A549 (cell line): ENCODE data around the gene EML1. TPM values are rescaled to one million over a fixed set of nuclear protein-coding genes. Genes with fewer than 3 reads are reported as not detected.

ENCODE experiments used
- ATAC-seq, 2 experiments: fragments of 200-7000 bp in 1 of 2; fragments of >200 bp in 1 of 2; cut with Nextera tagmentation in 1 of 2; cut with Tn5 transposase in 1 of 2; 3 replicates each; pipeline versions ENCODE4 v1.8.0 to v1.9.1; 2018 to 2020; ENCODE audit warnings: mild to moderate bottlenecking in 1 of 2, moderate library complexity in 1 of 2
- CTCF ChIA-PET: fragments of 300-600 bp; sonication (Branson Sonifier 250); formaldehyde crosslinking; extraction: SDS; loops from one replicate; lab custom pipeline; 2021; ENCODE audit warnings: antibody characterized with exemption, inconsistent platforms; lab: Yijun Ruan, JAX
- POLR2A ChIA-PET: fragments of 350-600 bp; formaldehyde crosslinking; extraction: SDS; loops from one replicate; lab custom pipeline; 2021; ENCODE audit warnings: antibody characterized with exemption, inconsistent platforms; lab: Yijun Ruan, JAX
- DNase-seq, 2 experiments: peaks; one replicate each; pipeline versions ENCODE4 v3.0.0 to v3.0.0-alpha.2; 2011 to 2016; ENCODE audit warnings: low read depth in 1 of 2, low spot score in 1 of 2
- FAIRE-seq: peaks from 2 replicates; lab custom pipeline; 2011; peaks lifted over from hg19 to GRCh38; lab: Jason Lieb, UNC
- H3K27ac ChIP-seq, 2 experiments: fragments of >200 bp; sonication (Bioruptor Twin); formaldehyde crosslinking; 3 replicates each; pipeline ENCODE4 v1.5.1; 2016 to 2017
- H3K4me1 ChIP-seq: fragments of >200 bp; sonication (Bioruptor Twin); formaldehyde crosslinking; 3 replicates; pipeline ENCODE4 v1.6.1; 2016
- H3K4me2 ChIP-seq: fragments of >200 bp; sonication (Bioruptor Twin); formaldehyde crosslinking; 3 replicates; pipeline ENCODE4 v1.6.1; 2016
- H3K4me3 ChIP-seq: fragments of >200 bp; sonication (Bioruptor Twin); formaldehyde crosslinking; 3 replicates; pipeline ENCODE4 v1.5.1; 2016
- H3K9me3 ChIP-seq: fragments of >200 bp; sonication (Bioruptor Twin); formaldehyde crosslinking; 3 replicates; pipeline ENCODE4 v1.6.1; 2016
- BHLHE40 ChIP-seq: IDR thresholded peaks from 2 replicates; pipeline ENCODE4 v1.6.1; 2012; ENCODE audit warnings: low read depth, low read length, inconsistent platforms
- CBX8 ChIP-seq: fragments of 200-600 bp; sonication (generic); IDR thresholded peaks from 2 replicates; pipeline ENCODE4 v1.6.1; 2016
- CHD2 ChIP-seq: fragments of 150-350 bp; IDR thresholded peaks from 2 replicates; pipeline ENCODE4 v1.6.1; 2014; ENCODE audit warnings: low read length; ENCODE audit not compliant: partially characterized antibody
- EHF ChIP-seq: fragments of 250-450 bp; sonication (Bioruptor Pico); IDR thresholded peaks from 2 replicates; pipeline ENCODE4 v1.5.0; 2020; ENCODE audit warnings: mild to moderate bottlenecking
- FOSB ChIP-seq: fragments of 250-450 bp; sonication (Bioruptor Pico); IDR thresholded peaks from 2 replicates; pipeline ENCODE4 v1.5.0; 2020; ENCODE audit warnings: mild to moderate bottlenecking, moderate library complexity
- HDAC2 ChIP-seq: fragments of 200-600 bp; sonication (generic); IDR thresholded peaks from 2 replicates; pipeline ENCODE4 v1.6.1; 2016
- HOXB13 ChIP-seq: fragments of 250-450 bp; sonication (Bioruptor Pico); IDR thresholded peaks from 2 replicates; pipeline ENCODE4 v1.5.0; 2020; ENCODE audit warnings: low read depth, mild to moderate bottlenecking, moderate library complexity
- JUN ChIP-seq, 2 experiments: fragments of >200 bp; sonication (Bioruptor Twin); formaldehyde crosslinking; IDR thresholded peaks; 2 replicates in 1 of 2; 3 replicates in 1 of 2; pipeline ENCODE4 v1.6.1; 2016 to 2017
- JUNB ChIP-seq: fragments of >200 bp; sonication (Bioruptor Twin); formaldehyde crosslinking; IDR thresholded peaks from 2 replicates; pipeline ENCODE4 v1.6.1; 2016
- MAFK ChIP-seq: fragments of 450-650 bp; IDR thresholded peaks from 2 replicates; pipeline ENCODE4 v1.6.1; 2014; ENCODE audit not compliant: partially characterized antibody
- MAZ ChIP-seq: fragments of 150-350 bp; IDR thresholded peaks from 2 replicates; pipeline ENCODE4 v1.6.1; 2014; ENCODE audit warnings: antibody characterized with exemption, low read depth, low read length, borderline replicate concordance
- NFE2L2 ChIP-seq: fragments of 150-350 bp; conservative IDR thresholded peaks from 2 replicates; pipeline ENCODE4 v1.6.1; 2014; ENCODE audit warnings: low read length
- NPAS2 ChIP-seq: fragments of 250-450 bp; sonication (Bioruptor Pico); IDR thresholded peaks from 2 replicates; pipeline ENCODE4 v1.8.0; 2022; ENCODE audit warnings: mild to moderate bottlenecking, moderate library complexity, borderline replicate concordance
- PBX3 ChIP-seq: IDR thresholded peaks from 2 replicates; pipeline ENCODE4 v1.6.1; 2012
- PHF8 ChIP-seq: fragments of 200-600 bp; sonication (generic); IDR thresholded peaks from 2 replicates; pipeline ENCODE4 v1.6.1; 2016; ENCODE audit warnings: low read depth, mild to moderate bottlenecking, antibody characterized with exemption, moderate library complexity, borderline replicate concordance
- RCOR1 ChIP-seq: fragments of 150-350 bp; IDR thresholded peaks from 2 replicates; pipeline ENCODE4 v1.6.1; 2014; ENCODE audit warnings: antibody characterized with exemption, low read length, low read depth
- RNF2 ChIP-seq: fragments of 200-600 bp; sonication (generic); IDR thresholded peaks from 2 replicates; pipeline ENCODE4 v1.6.1; 2016; ENCODE audit warnings: low read depth, mild to moderate bottlenecking, antibody characterized with exemption, moderate library complexity, borderline replicate concordance
- TFCP2L1 ChIP-seq: fragments of 250-450 bp; sonication (Bioruptor Pico); IDR thresholded peaks from 2 replicates; pipeline ENCODE4 v1.5.0; 2021; ENCODE audit warnings: mild to moderate bottlenecking
- ZFP36 ChIP-seq: fragments of 450-650 bp; IDR thresholded peaks from 2 replicates; pipeline ENCODE4 v1.6.1; 2014; ENCODE audit warnings: borderline replicate concordance; ENCODE audit not compliant: partially characterized antibody
- WGBS: methylation state at CpG from one replicate; pipeline ENCODE4 v1.1.6; 2017; ENCODE audit errors: missing lambda C conversion rate; 5-methylcytosine and 5-hydroxymethylcytosine counted together
- polyA plus RNA-seq, 4 experiments: library from polyadenylated mRNA; depleted of rRNA in 3 of 4; stranded (reverse); fragments of >200 nt; fragmentation: RNase III in 1 of 4; extraction: RNeasy Plus Mini Kit Qiagen cat#74134 plus additional on column Dnase treatment in 1 of 4; gene quantifications; 2 replicates in 3 of 4; 3 replicates in 1 of 4; pipeline ENCODE4 v1.2.3, GENCODE V29; 2011 to 2017
- TF ChIP-seq, protein P1 (sequence below): IDR thresholded peaks from 2 replicates; pipeline ENCODE4 v1.6.1; 2012
- TF ChIP-seq, protein P2 (sequence below): fragments of >200 bp; sonication (Bioruptor Twin); formaldehyde crosslinking; IDR thresholded peaks from 2 replicates; pipeline ENCODE4 v1.6.1; 2016

Gene EML1
- polyA plus RNA-seq, 2 of the 4 experiments (the other 2 are of a cell fraction) = 29.7 to 30.8 TPM

- POLR2A ChIA-PET = no interaction called here
- Histone ChIP-seq H3K27ac (no peak overlapping the region), H3K9me3 (no peaks in the 10 kb centered on the region), H3K4me1 (no peaks in the 10 kb centered on the region; the same call in 2 of the 3 replicates), H3K4me3 (no peak overlapping the region), H3K4me2 (no peak overlapping the region)
- WGBS = 61% methylated on average over 3 of the region's 3 CpGs
- ATAC-seq (no peak), DNase-seq (no peak), FAIRE-seq (no peak)
- CTCF ChIA-PET = interaction anchor here (0.9 to 1.8 kb wide), 3 partner anchors 8 to 39 kb away, joined by 3 to 6 read pairs (median 4); partner anchors contain the start of gene EML1
- no peak for TF ChIP-seq CHD2
These were observed 23.4 kb upstream of the EML1 start for GRCh38 chr14:99769799-99770198.

DNA sequence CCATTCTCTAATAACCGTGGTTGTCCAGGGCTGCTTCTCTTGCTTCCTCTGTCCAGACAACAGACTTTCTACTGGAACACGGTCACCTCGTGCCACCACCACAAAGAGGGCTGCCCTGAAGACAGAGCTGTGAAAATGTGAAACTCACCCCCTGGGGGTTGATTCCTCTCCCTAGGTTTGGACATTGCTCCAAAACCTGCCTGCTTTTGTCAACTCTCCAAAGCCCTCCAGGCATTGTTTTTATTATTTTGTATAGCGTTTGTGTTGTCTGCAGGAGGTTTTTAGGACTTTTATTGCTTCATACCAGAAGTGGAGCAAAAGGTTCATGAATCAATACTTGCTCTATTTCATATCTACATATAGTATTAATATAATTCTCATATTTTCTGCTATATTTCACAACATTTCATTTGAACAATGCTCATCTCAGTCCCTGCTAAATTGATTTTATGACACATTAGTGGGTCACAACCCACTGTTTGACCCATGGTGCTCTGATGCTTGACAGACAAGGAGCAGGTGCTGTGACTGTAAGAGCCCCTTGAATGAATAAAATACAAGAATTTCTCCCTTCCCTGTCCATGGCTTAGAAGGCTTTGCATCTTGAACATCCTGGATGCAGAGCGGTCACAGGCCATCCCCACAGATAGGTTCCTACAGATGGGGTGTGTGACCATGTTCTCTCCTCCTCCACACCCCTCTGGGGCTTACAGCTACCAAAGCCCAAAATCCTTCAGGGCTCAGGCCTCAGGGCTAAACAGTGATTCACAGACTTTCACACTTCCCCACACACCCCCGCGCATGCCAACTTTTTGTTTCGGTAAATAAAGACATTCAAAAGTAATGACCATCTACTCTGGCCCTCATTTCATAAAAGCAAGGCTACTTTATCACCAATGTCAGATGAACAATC lies 20.6 kb upstream of the EML1 start:
- no peaks in the 10 kb centered on the region; the same call in 2 of the 3 replicates for H3K4me1 ChIP-seq
- ATAC-seq (no peak), DNase-seq (no peak), FAIRE-seq (no peak)
- TF ChIP-seq BHLHE40 (no peak), FOSB (CRISPR knock-in tag) (no peak), PBX3 (no peak), RNF2 (no peak), CBX8 (no peak), NPAS2 (no peak), HOXB13 (CRISPR knock-in tag) (no peak), NFE2L2 (no peak), EHF (CRISPR knock-in tag) (no peak), ZFP36 (no peak), PHF8 (no peak), MAZ (no peak), RCOR1 (no peak)
- TF ChIP-seq, protein P1, sequence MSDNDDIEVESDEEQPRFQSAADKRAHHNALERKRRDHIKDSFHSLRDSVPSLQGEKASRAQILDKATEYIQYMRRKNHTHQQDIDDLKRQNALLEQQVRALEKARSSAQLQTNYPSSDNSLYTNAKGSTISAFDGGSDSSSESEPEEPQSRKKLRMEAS = no peak
- TF ChIP-seq, protein P2, sequence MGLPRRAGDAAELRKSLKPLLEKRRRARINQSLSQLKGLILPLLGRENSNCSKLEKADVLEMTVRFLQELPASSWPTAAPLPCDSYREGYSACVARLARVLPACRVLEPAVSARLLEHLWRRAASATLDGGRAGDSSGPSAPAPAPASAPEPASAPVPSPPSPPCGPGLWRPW = no peak
- WGBS = 77% methylated on average over 8 of the region's 8 CpGs
- no peak overlapping the region for H3K27ac ChIP-seq
- no peak overlapping the region for H3K4me3 ChIP-seq
- no peaks in the 10 kb centered on the region for H3K9me3 ChIP-seq
- CTCF ChIA-PET = interaction anchor here (0.8 to 1.8 kb wide), 3 partner anchors 13 to 15 kb away, joined by 3 to 7 read pairs (median 3); no protein-coding TSS in a partner anchor
- POLR2A ChIA-PET = no interaction called here
- no peak overlapping the region for H3K4me2 ChIP-seq

GRCh38 chr14:99773521-99774497 lies 19.4 kb upstream of the EML1 start:
- CTCF ChIA-PET = interaction anchor here (0.8 to 1.6 kb wide), 6 partner anchors 10 to 28 kb away, joined by 3 to 4 read pairs (median 3); no protein-coding TSS in a partner anchor
- WGBS = 85% methylated on average over 18 of the region's 26 CpGs

More at GRCh38 chr14:99773521-99774497, 19.4 kb upstream of the EML1 start:
- no peak for TF ChIP-seq CBX8
- no peak for TF ChIP-seq BHLHE40
- TF ChIP-seq, protein P2 = no peak
- no peak for TF ChIP-seq JUN (IDR thresholded peaks at IDR 0.05)
- TF ChIP-seq HDAC2 = no peak
- TF ChIP-seq TFCP2L1 (CRISPR knock-in tag) = no peak
- no peak for TF ChIP-seq JUNB
- no peak for TF ChIP-seq PHF8
- TF ChIP-seq MAFK = no peak
- Histone ChIP-seq H3K4me2 (no peak overlapping the region), H3K4me3 (no peak overlapping the region), H3K27ac (no peak overlapping the region), H3K9me3 (peaks cover 3% of the 10 kb centered on the region; the same call in 1 of the 3 replicates), H3K4me1 (no peaks in the 10 kb centered on the region; the same call in 2 of the 3 replicates)
- POLR2A ChIA-PET = no interaction called here
- FAIRE-seq (no peak), ATAC-seq (no peak), DNase-seq (no peak)
